G401 (cell line): ENCODE results near the gene PROSER2. TPM values are rescaled to one million over a fixed set of nuclear protein-coding genes. Genes with fewer than 3 reads are reported as not detected.
"Not testable (repeated sequence)": the region's sequence is repeated elsewhere in the genome, so short reads cannot be mapped to it uniquely, and the experiment has no call there.

Experiments used
- DNase-seq: peaks from one replicate; pipeline ENCODE4 v3.0.0-alpha.2; 2015; ENCODE audit warnings: low spot score
- in situ Hi-C: cut with HindIII; loops from 2 replicates; pipeline ENCODE4 v1.10.0; 2016; ENCODE audit warnings: low sequenced_read_pairs, mixed read lengths
- total RNA-seq: library from RNA; depleted of rRNA; stranded (reverse); fragments of >200 nt; shearing (Covaris generic); gene quantifications from 2 replicates; pipeline ENCODE4 v1.2.3, GENCODE V29; 2014

Gene PROSER2
- total RNA-seq, 1 experiment from 2014 or later: 1.3 TPM

GRCh38 chr10:11878776-11879175 is 55.6 kb downstream of the PROSER2 start:
- in situ Hi-C loops: no loop called here
- DNase-seq: no peak

GRCh38 chr10:11879387-11880094 is 56.4 kb downstream of the PROSER2 start:
- in situ Hi-C loops: no loop called here
- no peak for DNase-seq

GRCh38 chr10:11880151-11881029 is 57.2 kb downstream of the PROSER2 start:
- no peak for DNase-seq
- in situ Hi-C loops: no loop called here

GRCh38 chr10:11881030-11881476 is 57.9 kb downstream of the PROSER2 start:
- no peak for DNase-seq
- in situ Hi-C loops: no loop called here

GRCh38 chr10:11881477-11882417 is 58.6 kb downstream of the PROSER2 start:
- no peak for DNase-seq
- in situ Hi-C loops: no loop called here

- in situ Hi-C loops: no loop called here
Measured at GRCh38 chr10:11882646-11883375, 59.7 kb downstream of the PROSER2 start.

GRCh38 chr10:11884706-11885423 is 61.7 kb downstream of the PROSER2 start:
- DNase-seq: no peak
- in situ Hi-C loops: no loop called here

More at GRCh38 chr10:11882646-11883375, 59.7 kb downstream of the PROSER2 start:
- no peak for DNase-seq

- DNase-seq: no peak
- in situ Hi-C loops: no loop called here
Measured at GRCh38 chr10:11885437-11886137, 62.4 kb downstream of the PROSER2 start.

- in situ Hi-C loops: no loop called here
- DNase-seq: peak; percentile 84
Measured at GRCh38 chr10:11886138-11886474, 63.0 kb downstream of the PROSER2 start.

- no peak for DNase-seq
- in situ Hi-C loops: no loop called here
Measured at GRCh38 chr10:11886851-11887250, 63.7 kb downstream of the PROSER2 start.

- in situ Hi-C loops: no loop called here
- DNase-seq: no peak
Measured at GRCh38 chr10:11887381-11888227, 64.4 kb downstream of the PROSER2 start.

- in situ Hi-C loops, DNase-seq: not testable (repeated sequence)
Measured at GRCh38 chr10:11889263-11889662, 66.1 kb downstream of the PROSER2 start.

GRCh38 chr10:11891776-11892486 is 68.8 kb downstream of the PROSER2 start:
- in situ Hi-C loops: no loop called here
- DNase-seq: no peak

- DNase-seq: no peak
- in situ Hi-C loops: no loop called here
Measured at GRCh38 chr10:11893749-11894278, 70.7 kb downstream of the PROSER2 start.

- in situ Hi-C loops: no loop called here
- DNase-seq: no peak
Measured at GRCh38 chr10:11894381-11895107, 71.4 kb downstream of the PROSER2 start.
